NCI-H2227 (cell line): ENCODE measurements around the gene PLXNA2.

Experiments used
- DNase-seq: peaks from one replicate; lab custom pipeline; 2025; ENCODE audit not compliant: unreplicated experiment; lab: John Stamatoyannopoulos, UW

The PLXNA2 gene

DNA sequence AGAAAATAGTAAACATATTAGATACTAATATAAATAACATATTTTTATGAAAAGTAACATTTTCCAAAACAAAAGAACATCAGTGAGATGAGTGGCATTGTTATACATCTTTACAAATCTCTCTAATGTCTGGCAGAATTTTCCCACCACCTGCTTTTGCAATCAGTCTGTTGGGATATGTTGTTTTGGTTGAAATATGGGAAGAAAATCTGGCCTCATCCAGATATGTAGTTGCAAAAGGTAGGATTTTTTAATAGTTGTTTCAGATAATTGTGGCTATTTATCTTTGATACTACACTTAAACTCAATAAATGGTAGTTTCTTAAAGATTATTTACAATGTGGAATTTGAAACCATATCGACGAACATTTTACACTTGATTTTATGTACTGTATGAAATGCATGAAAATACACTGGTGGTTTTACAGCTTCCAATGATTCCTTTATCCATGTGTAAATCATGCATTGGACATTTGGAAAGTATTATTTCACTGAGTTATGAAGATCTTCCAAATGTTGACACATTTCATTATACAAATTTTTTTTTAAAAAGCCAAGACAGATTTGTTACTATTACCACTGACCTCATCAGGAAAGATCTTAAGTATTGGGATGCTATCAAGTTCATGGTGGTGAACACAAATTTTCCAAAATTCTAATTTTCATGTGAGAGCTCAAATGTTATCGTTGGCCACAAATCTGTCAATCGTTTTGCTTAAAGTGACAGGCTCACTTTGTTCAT, 259.2 kb downstream of the PLXNA2 start:
- no peak for DNase-seq

DNA sequence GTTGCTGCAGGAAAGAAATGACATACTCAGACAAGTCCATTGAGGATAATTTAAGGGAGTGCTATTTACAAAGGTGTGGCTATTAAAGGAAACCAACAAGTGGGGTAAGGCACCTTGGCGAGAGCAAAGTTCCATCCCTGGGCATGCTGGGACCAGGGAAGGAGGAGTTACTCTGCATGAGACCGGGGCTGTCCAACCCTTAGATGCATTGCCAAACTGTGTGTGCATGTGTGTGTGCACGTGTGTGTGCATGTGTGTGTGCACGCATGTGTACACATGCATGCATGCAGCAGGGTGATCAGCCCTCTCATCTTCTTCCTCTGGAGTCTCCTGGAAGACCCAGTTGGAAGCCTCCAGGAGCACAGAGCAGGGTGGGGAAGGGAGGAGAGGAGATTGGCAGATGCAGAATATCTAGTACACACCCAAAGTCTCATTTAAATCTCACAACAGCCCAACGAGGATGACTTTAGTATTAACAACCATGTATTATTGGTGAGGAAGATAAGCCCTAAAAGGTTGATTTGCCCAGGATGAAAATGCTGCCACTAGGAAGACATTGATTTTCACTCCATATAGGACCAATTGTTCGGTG, 261.0 kb downstream of the PLXNA2 start:
- DNase-seq = no peak

- DNase-seq = no peak
Measured at GRCh38 chr1:207981976-207982375, 262.2 kb downstream of the PLXNA2 start.

GRCh38 chr1:207978441-207978840, 265.7 kb downstream of the PLXNA2 start:
- no peak for DNase-seq

- no peak for DNase-seq
Measured at GRCh38 chr1:207977876-207978275, 266.3 kb downstream of the PLXNA2 start.

GRCh38 chr1:207973898-207974568, 270.2 kb downstream of the PLXNA2 start:
- DNase-seq = no peak

- no peak for DNase-seq
Measured at GRCh38 chr1:207972337-207972736, 271.8 kb downstream of the PLXNA2 start.
